ENCODE data around the gene DNAJB12.

The DNAJB12 gene

DNA sequence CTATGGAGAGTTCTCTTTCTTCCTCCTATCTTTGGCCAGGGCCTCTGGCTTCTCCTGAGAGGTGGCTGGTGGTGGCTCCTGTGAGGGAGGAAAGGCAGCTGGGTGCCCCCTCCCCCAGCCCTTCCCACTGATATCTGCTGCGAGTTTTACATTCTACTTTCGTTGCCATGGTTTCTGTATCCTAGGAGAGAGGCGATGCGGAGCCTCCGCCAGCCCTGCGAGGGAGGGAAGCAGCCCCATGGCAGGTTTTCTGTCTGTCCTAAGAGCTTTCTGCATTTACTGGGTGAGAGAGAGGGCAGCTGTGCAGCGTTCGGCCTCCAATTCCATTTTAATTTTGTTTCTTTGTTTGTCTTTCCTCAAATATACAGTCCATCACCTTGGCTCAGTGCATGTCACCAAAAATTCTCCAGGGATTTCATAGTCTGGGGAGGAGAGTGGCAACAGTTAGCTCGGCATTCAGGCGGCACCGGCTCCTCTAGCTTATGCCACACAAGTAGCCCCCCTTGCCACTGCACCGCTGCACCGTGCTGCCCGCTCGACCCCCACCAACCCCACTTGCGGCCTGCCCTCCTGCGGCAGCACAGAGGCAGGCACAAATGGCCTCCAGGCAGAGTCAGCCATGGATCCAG lies 20.4 kb downstream of the DNAJB12 start:
- H3K9me3 ChIP-seq (ENCODE audit: insufficient read depth, low read length) = no peaks in the 10 kb centered on the region; the same call in 1 of the 2 replicates
- no peak overlapping the region; the same call in 1 of the 2 replicates for H3K27ac ChIP-seq (ENCODE audit: low read length)
- no peak overlapping the region for H3K4me3 ChIP-seq (ENCODE audit: low read length)
- H3K4me2 ChIP-seq (ENCODE audit: low read length) = peak overlapping the region; percentile 56
- H3K4me1 ChIP-seq (ENCODE audit: low read length) = peaks cover 57% of the 10 kb centered on the region
- H3K27me3 ChIP-seq (ENCODE audit: low read depth, low read length) = no peaks in the 10 kb centered on the region
- no peaks in the 10 kb centered on the region for H4K20me1 ChIP-seq (ENCODE audit: insufficient read depth, low read length)
- H2AFZ ChIP-seq (ENCODE audit: low read depth, low read length) = no peak overlapping the region
- TF ChIP-seq, protein P1, sequence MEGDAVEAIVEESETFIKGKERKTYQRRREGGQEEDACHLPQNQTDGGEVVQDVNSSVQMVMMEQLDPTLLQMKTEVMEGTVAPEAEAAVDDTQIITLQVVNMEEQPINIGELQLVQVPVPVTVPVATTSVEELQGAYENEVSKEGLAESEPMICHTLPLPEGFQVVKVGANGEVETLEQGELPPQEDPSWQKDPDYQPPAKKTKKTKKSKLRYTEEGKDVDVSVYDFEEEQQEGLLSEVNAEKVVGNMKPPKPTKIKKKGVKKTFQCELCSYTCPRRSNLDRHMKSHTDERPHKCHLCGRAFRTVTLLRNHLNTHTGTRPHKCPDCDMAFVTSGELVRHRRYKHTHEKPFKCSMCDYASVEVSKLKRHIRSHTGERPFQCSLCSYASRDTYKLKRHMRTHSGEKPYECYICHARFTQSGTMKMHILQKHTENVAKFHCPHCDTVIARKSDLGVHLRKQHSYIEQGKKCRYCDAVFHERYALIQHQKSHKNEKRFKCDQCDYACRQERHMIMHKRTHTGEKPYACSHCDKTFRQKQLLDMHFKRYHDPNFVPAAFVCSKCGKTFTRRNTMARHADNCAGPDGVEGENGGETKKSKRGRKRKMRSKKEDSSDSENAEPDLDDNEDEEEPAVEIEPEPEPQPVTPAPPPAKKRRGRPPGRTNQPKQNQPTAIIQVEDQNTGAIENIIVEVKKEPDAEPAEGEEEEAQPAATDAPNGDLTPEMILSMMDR (IDR thresholded peaks at IDR 0.05; ENCODE audit: low read depth, low read length) = no peak
- no peak for TF ChIP-seq EZH2phosphoT487 (IDR thresholded peaks at IDR 0.05; ENCODE audit: low read depth)
- H3K9ac ChIP-seq (ENCODE audit: low read length) = no peak overlapping the region
- peaks cover 19% of the 10 kb centered on the region for H3K36me3 ChIP-seq (replicated peaks; ENCODE audit: low read depth, low read length)
- no peaks in the 10 kb centered on the region for H3K79me2 ChIP-seq (ENCODE audit: low read length)

DNA sequence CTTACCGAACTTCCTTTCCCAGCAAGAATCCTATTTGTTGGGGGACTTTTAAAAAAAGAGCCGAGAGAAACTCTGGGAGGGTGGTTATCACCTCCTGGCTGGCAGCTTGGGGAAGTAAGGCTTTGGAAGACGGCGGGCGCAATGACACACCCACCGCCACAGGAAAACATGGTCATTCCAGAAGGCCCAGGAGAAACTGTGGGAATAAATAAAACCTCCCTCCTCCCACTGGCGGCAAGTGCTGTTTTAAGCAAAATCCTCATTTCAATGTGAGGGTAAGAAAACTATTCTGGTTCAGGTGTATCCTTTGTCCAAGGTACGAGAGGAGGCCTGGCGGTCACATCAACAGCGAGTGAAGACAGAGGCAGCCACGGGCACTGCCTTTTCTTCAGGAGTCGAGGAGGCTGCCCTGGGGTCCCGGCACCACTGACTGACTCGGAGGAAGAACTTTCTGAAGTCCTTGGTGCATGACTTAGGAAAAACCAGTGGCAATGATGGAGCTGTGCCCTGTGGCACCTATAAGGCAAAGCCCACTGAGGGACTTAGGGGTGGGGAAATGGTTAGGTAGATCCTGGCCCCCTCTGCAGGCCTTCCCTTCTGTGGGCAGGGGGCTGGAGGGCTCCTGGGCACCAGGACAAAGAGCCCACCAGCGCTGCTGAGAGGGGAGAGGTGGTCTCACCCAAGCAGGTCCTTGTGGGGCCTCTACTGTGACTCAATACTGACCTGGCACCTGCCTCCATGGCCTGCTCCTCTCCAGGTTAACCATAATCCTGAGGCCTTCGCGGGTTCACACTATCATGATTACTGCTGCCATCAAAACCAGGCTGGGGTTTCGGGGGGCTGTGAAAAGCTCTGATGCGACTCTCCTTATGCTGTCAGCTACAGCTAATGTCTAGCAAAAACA lies 21.4 kb downstream of the DNAJB12 start:
- Histone ChIP-seq H3K27me3 (ENCODE audit: low read depth, low read length) (no peaks in the 10 kb centered on the region), H3K36me3 (replicated peaks; ENCODE audit: low read depth, low read length) (peaks cover 19% of the 10 kb centered on the region), H3K9me3 (ENCODE audit: insufficient read depth, low read length) (no peaks in the 10 kb centered on the region; the same call in 1 of the 2 replicates), H3K9ac (ENCODE audit: low read length) (0 out of 2 replicates have a peak overlapping the region, but pooled peaks have one; percentile 93), H3K79me2 (ENCODE audit: low read length) (no peaks in the 10 kb centered on the region), H2AFZ (ENCODE audit: low read depth, low read length) (no peak overlapping the region), H3K4me1 (ENCODE audit: low read length) (peaks cover 67% of the 10 kb centered on the region), H4K20me1 (ENCODE audit: insufficient read depth, low read length) (no peaks in the 10 kb centered on the region), H3K27ac (ENCODE audit: low read length) (no peak overlapping the region), H3K4me3 (ENCODE audit: low read length) (no peak overlapping the region), H3K4me2 (ENCODE audit: low read length) (peak overlapping the region; percentile 94; the same call in 1 of the 2 replicates)
- TF ChIP-seq EZH2phosphoT487 (IDR thresholded peaks at IDR 0.05; ENCODE audit: low read depth) = no peak
- TF ChIP-seq, protein P1 (IDR thresholded peaks at IDR 0.05; ENCODE audit: low read depth, low read length) = no peak

DNA sequence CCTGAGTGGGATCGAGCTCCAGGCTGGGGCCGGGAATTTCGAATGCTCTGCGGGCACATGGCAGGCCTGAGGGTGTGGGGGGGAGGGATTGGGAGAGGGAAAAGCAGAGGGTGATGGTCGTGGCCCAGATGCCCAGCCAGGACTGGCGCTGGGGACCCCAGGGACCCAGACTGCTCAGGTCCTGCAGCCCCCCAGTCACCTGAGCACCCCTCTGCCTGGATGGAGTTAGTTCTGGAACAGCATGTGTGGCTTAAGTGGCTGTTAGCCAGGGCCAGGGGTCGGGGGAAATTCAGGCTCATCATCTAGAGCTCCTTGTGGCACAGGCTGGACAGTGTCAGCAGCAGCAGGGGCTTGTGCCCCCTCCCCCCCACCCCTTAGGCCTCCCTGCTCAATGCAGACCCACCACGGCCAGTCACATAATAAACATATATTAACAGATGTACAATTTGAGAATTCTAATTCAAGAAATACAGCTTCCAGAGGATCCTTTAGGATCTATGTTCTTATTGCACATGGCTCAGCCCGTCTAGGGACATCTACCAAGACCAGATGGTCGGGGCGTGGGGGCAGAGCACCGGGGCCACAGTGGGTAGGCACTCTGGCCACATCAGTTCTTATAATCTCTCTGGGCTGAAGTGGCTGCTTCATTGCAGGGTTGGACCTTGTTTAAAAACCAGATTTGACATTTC lies 22.2 kb downstream of the DNAJB12 start:
- Histone ChIP-seq H3K27me3 (ENCODE audit: low read depth, low read length) (no peaks in the 10 kb centered on the region), H3K4me3 (ENCODE audit: low read length) (peak overlapping the region; percentile 76), H3K79me2 (ENCODE audit: low read length) (no peaks in the 10 kb centered on the region), H3K9ac (ENCODE audit: low read length) (peak overlapping the region; percentile 93), H3K9me3 (ENCODE audit: insufficient read depth, low read length) (no peaks in the 10 kb centered on the region; the same call in 1 of the 2 replicates), H3K4me2 (ENCODE audit: low read length) (peak overlapping the region; percentile 94), H3K36me3 (replicated peaks; ENCODE audit: low read depth, low read length) (peaks cover 16% of the 10 kb centered on the region), H3K4me1 (ENCODE audit: low read length) (peaks cover 73% of the 10 kb centered on the region), H2AFZ (ENCODE audit: low read depth, low read length) (no peak overlapping the region), H4K20me1 (ENCODE audit: insufficient read depth, low read length) (no peaks in the 10 kb centered on the region), H3K27ac (ENCODE audit: low read length) (peak overlapping the region; percentile 74)
- TF ChIP-seq, protein P1 (IDR thresholded peaks at IDR 0.05; ENCODE audit: low read depth, low read length) = no peak
- no peak for TF ChIP-seq EZH2phosphoT487 (IDR thresholded peaks at IDR 0.05; ENCODE audit: low read depth)

All from OCI-LY3 (cell line).